Lower lobe of right lung (tissue), 2 donors: ENCODE data around the gene ATP6V1B1. TPM values are rescaled to one million over a fixed set of nuclear protein-coding genes. Genes with fewer than 3 reads are reported as not detected.
"Not testable (repeated sequence)": the region's sequence is repeated elsewhere in the genome, so short reads cannot be mapped to it uniquely, and the experiment has no call there.

Experiments used
- ATAC-seq, 2 donors: fragments of 200-7000 bp; cut with Tn5 transposase; one replicate each; pipeline ENCODE4 v1.9.1; 2020 to 2022; ENCODE audit warnings: mild to moderate bottlenecking in 2 of 2, moderate library complexity in 2 of 2
- DNase-seq: peaks from one replicate; pipeline ENCODE4 v3.0.0-alpha.2; 2020
- H3K27ac ChIP-seq: fragments of 200-600 bp; one replicate; pipeline ENCODE4 v1.8.0; 2022
- H3K27me3 ChIP-seq: fragments of 200-600 bp; one replicate; pipeline ENCODE4 v1.8.0; 2022; ENCODE audit warnings: low read depth
- H3K36me3 ChIP-seq: fragments of 200-600 bp; one replicate; pipeline ENCODE4 v1.8.0; 2022; ENCODE audit warnings: mild to moderate bottlenecking
- H3K4me1 ChIP-seq: fragments of 200-600 bp; one replicate; pipeline ENCODE4 v1.8.0; 2022
- H3K4me3 ChIP-seq: fragments of 200-600 bp; one replicate; pipeline ENCODE4 v1.8.0; 2022; ENCODE audit warnings: mild to moderate bottlenecking
- H3K9me3 ChIP-seq: fragments of 200-600 bp; one replicate; pipeline ENCODE4 v1.8.0; 2022
- intact Hi-C: fragments of 100-400 bp; cut with DNase I; formaldehyde crosslinking; loops from one replicate; pipeline ENCODE4 v1.11.0; 2022
- total RNA-seq: library from RNA; stranded (reverse); fragmentation: NEBNext Ultra II Directional; extraction: Animal tissue kit (Norgen Biotek cat#: 25700); gene quantifications from one replicate; pipeline ENCODE4 v1.2.1, GENCODE V29; 2021
- TF ChIP-seq, protein P1 (sequence below): fragments of 200-600 bp; IDR thresholded peaks from one replicate; pipeline ENCODE4 v1.8.0; 2022; ENCODE audit warnings: antibody characterized with exemption, mild to moderate bottlenecking
- donor health status: DM: no; HTN: yes; CAD: no; lungs with severe emphysema.

The ATP6V1B1 gene
- total RNA-seq, 1 donor from 2014 or later = 2.2 TPM

- Histone ChIP-seq H3K27ac (no peak overlapping the region), H3K4me1 (no peaks in the 10 kb centered on the region), H3K27me3 (peaks cover 25% of the 10 kb centered on the region), H3K4me3 (no peak overlapping the region), H3K9me3 (no peaks in the 10 kb centered on the region), H3K36me3 (no peaks in the 10 kb centered on the region)
- ATAC-seq = no peak
- intact Hi-C loops = no loop called here
- no peak for DNase-seq
- TF ChIP-seq, protein P1, sequence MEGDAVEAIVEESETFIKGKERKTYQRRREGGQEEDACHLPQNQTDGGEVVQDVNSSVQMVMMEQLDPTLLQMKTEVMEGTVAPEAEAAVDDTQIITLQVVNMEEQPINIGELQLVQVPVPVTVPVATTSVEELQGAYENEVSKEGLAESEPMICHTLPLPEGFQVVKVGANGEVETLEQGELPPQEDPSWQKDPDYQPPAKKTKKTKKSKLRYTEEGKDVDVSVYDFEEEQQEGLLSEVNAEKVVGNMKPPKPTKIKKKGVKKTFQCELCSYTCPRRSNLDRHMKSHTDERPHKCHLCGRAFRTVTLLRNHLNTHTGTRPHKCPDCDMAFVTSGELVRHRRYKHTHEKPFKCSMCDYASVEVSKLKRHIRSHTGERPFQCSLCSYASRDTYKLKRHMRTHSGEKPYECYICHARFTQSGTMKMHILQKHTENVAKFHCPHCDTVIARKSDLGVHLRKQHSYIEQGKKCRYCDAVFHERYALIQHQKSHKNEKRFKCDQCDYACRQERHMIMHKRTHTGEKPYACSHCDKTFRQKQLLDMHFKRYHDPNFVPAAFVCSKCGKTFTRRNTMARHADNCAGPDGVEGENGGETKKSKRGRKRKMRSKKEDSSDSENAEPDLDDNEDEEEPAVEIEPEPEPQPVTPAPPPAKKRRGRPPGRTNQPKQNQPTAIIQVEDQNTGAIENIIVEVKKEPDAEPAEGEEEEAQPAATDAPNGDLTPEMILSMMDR = no peak
Measured at GRCh38 chr2:71008342-71008741, 72.6 kb downstream of the ATP6V1B1 start.

DNA sequence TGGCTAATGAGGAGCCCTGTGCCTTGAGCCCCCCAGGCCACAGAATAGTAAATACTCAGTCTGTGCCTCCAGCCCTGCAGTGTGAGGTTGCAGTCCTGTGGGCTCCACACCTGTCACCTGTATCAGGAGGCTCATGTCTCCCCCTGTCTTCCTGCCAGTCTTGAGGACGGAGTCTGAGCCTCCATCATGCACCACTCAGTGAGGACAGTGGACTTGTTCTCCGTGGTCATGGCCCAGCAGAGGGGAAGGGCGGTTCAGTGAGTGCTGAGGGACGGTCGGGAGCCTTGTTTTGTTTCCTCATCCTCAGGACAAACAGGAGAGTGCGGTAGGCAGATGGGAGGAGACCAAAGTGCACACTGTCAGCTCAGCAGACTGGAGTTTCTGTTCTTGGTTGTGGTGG is 76.1 kb downstream of the ATP6V1B1 start:
- ATAC-seq, intact Hi-C loops, DNase-seq, H3K27ac ChIP-seq, H3K4me1 ChIP-seq, H3K9me3 ChIP-seq, H3K36me3 ChIP-seq, H3K4me3 ChIP-seq: not testable (repeated sequence)
- peaks cover 25% of the 10 kb centered on the region for H3K27me3 ChIP-seq

Other genes with a start within 250 kb of the ATP6V1B1 start
- 2.1 TPM for gene ADD2, start 167.7 kb upstream of the ATP6V1B1 start, total RNA-seq
- gene FIGLA, start 145.3 kb upstream of the ATP6V1B1 start, total RNA-seq = not detected
- 0.71 TPM for gene CLEC4F, start 115.3 kb upstream of the ATP6V1B1 start, total RNA-seq
- 3.0 TPM for gene CD207, start 100.1 kb upstream of the ATP6V1B1 start, total RNA-seq
- gene VAX2, start 35.3 kb upstream of the ATP6V1B1 start, total RNA-seq = not detected
- gene ANKRD53, start 42.7 kb downstream of the ATP6V1B1 start, total RNA-seq = 1.1 TPM
- 71.3 TPM for gene TEX261, start 59.0 kb downstream of the ATP6V1B1 start, total RNA-seq
- 150 TPM for gene NAGK, start 132.7 kb downstream of the ATP6V1B1 start, total RNA-seq
- gene MCEE, start 194.3 kb downstream of the ATP6V1B1 start, total RNA-seq = 22.2 TPM
- gene MPHOSPH10, start 194.7 kb downstream of the ATP6V1B1 start, total RNA-seq = 26.0 TPM